Left renal cortex interstitium (tissue), 4 donors: ENCODE data around the gene CASZ1. TPM values are rescaled to one million over a fixed set of nuclear protein-coding genes. Genes with fewer than 3 reads are reported as not detected.

Experiments used
- DNase-seq, 4 donors: peaks; one replicate each; pipeline ENCODE4 v3.0.0-alpha.2; 2013; ENCODE audit warnings: low read depth in 4 of 4, low spot score in 2 of 4, missing footprints in 1 of 4
- polyA plus RNA-seq, 4 donors: library from polyadenylated mRNA; unstranded; fragments of 120-200 nt; gene quantifications; one replicate each; pipeline ENCODE4 v1.2.1, GENCODE V29; 2013; ENCODE audit not compliant: insufficient read length in 4 of 4

The CASZ1 gene
- polyA plus RNA-seq, 4 donors: 13.5 to 24.4 (median 19.8) TPM

- no peak for DNase-seq
Measured at GRCh38 chr1:10800778-10801177, 4.3 kb upstream of the CASZ1 start.

GRCh38 chr1:10799726-10800125, 3.3 kb upstream of the CASZ1 start:
- no peak for DNase-seq

GRCh38 chr1:10795276-10796021, 997 bp downstream of the CASZ1 start:
- DNase-seq: no peak

- no peak for DNase-seq
Measured at GRCh38 chr1:10794724-10795275, 1.6 kb downstream of the CASZ1 start.

DNA sequence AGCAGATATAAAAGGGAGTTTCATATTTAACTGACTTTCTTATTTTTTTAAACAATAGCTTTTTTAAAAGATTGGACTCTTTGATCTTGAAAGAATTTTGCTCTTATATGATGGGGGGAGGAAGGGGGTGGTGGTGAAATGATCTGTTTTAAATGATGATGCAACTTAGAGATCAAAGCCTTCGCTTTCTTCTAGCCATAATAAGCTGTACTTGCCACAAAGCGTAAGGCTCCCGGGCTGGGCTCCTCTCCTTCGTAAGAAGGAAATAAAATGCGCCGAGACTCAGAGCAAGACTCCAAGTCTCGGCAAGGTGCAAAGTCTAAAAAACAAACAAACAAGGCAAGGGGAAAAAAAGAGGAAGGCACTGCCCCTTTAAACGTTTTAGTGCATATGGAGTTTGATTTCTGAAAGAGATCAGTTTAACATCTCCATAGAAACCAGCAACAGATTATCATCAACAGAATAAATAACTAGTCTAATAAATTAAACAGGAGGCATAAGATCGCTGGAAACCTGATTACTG, 3.3 kb downstream of the CASZ1 start:
- no peak for DNase-seq

DNA sequence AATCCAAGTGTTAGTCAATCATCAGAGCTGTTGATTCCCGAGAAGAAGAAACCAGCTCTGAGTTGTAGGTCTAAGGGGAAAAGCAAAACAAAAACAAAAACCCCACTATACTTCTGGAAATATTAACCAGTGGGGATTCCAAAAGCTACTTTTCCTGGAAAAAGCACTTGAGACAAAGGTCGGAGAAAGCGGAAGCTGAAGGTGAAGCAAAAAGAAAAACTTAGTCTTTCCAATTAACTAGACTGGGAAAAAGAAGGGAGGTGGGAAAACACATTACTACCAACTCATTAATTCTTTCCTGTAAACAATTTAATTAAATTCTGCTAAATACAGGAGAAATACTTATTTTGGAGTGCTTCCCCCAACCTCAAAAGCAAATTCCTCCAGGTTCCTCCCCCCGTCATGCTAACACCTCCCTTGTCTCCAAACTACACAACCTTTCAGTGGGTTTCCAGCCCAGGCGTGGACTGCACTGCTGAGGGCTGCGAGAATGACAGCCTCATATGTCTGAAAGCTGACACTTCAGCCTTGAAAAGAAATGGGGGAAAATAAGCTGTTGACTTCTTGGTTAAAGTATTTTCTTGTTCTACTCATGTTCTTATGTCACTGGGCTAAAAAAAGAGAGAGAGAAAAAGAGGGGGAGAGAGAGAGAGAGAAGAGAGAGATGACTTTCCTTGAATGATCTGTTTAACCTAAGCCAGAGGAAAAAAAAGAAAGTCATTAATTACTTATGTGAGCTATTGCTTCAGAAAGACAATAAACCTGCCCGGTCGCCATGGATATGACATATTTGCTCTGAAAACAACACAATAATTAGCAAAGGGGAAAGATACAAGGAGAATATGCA, 5.1 kb downstream of the CASZ1 start:
- no peak for DNase-seq

DNA sequence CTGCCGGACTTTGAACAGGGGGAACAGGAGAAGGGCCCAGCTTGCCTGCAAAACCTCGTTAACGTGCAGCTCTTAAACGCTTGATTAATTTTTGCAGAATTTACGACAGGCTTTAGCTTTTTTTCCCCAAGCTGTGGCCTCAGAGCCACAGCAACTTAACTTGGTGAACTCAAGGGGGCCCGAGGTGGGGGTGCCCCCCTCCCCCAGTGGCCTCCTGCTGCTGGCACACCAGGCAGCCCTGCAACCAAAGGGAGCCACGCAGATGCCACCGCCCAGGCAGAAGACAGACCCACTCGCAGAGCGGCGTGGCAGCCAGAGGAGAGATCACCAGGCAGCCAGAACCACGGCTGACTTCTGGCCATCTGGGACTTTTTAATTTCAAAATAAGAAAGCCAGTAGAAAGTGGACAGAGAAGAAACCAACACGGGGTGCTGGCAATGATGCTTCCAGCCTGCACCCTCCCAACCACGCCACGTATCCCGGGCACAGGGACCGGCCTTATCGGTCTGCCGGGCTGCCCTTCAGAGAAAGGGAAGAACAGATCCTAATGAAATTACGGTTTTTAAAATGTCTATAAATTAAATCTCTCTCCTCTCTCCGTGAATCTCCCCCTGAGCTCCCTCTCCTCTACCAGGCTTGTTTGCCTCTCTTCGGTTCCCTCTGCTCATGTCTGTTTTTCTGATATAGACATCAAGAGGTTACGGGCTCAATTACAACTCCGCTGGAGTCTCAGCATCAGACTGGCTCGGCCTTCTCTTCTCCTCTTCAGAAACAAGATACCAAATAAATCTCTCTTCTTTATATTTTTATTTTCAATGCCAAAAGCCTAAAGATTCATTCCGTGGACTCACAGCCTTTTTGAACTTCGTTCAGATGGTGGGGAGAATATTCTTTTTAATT, 6.4 kb downstream of the CASZ1 start:
- DNase-seq: no peak

GRCh38 chr1:10789047-10789791, 7.2 kb downstream of the CASZ1 start:
- DNase-seq: no peak

GRCh38 chr1:10788592-10789006, 7.8 kb downstream of the CASZ1 start:
- DNase-seq: no peak

GRCh38 chr1:10787286-10787685, 9.2 kb downstream of the CASZ1 start:
- no peak for DNase-seq

- no peak for DNase-seq
Measured at GRCh38 chr1:10785728-10786638, 10.5 kb downstream of the CASZ1 start.

DNA sequence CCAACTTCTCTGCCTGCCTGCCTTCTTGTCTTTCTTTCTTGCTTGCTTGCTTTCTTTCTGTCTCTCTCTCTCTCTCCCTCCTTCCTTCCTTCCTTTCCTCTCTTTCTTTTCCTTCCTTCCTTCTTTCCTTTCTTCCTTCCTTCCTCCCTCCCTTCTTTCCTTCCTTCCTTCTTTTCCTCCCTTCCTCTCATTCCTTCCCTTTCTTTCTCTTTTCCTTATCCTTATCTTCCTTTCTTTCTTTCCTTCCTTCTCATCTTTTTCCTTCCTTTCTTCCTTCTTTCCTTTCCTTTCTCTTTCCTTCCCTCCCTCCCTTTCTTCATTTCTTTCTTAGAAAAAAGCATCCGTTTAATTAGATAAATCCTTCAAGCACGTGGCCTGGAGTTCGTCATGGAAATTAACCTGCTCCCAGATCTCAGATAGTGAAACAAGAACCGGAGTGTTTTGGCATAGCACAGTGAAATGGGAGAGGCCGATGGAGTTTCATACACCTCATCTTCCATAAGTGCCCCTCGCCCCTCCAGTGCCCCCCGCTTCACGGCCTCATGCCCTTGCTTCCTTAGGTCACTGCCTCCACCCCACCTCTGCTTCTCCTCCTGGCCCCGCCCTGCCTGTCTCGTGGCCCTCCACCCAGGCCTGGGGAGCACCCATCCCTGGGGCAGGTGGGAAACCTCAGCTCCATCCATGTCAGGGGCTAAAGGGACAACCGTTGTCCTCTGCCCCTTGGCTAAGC, 11.3 kb downstream of the CASZ1 start:
- DNase-seq: no peak

- no peak for DNase-seq
Measured at GRCh38 chr1:10782491-10783244, 13.8 kb downstream of the CASZ1 start.

DNA sequence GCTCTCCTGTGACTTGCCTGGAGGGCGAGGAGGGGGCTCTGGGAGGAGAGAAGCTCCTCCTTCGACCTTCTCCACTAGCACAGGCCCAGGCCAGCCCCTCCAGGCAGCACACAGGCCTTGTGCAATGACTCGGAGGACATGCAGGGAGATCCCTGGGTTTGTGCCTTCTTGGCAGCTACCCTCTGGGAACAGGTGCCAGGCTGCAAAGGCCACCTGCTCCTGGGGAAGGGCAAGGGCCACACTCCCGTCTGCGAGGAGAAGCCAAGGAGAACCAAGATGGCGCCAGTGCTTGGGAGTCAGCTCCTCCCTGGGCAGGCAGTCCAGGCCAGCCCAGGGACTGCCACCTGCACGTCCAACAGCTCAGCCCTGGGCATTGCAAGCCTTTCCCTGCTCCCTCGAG, 15.3 kb downstream of the CASZ1 start:
- DNase-seq: no peak

GRCh38 chr1:10779841-10780240, 16.6 kb downstream of the CASZ1 start:
- DNase-seq: no peak

DNA sequence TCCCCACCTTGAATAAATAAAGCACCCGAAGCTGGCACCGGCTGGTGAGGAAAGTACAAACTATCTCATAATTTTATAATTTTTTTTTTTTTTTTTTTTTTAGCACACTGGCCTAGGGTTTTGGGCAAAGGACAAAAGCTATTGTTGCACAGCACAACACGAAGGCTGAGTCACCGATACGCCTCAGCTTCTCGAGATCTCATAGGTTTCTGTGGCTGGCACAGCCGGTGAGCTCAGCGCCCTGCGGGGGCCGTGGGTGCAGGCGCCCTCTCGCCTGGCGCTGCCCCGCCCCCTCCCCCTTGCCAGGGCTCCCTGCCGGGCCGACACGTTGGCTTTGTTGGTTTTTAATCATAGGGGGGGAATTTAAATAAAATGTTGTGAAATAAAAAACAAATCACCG, 17.2 kb downstream of the CASZ1 start:
- no peak for DNase-seq

- DNase-seq: no peak
Measured at GRCh38 chr1:10778640-10779039, 17.8 kb downstream of the CASZ1 start.
